AG08396 (cell line): Measurements from ENCODE around the gene TGFBRAP1.
"Not testable (repeated sequence)": the region's sequence is repeated elsewhere in the genome, so short reads cannot be mapped to it uniquely, and the experiment has no call there.

ENCODE experiments used
- DNase-seq: peaks from one replicate; pipeline ENCODE4 v3.0.0; 2012; ENCODE audit warnings: low spot score, mixed read lengths

Gene TGFBRAP1

GRCh38 chr2:105274046-105274445 is 55.5 kb downstream of the TGFBRAP1 start:
- DNase-seq: no peak

GRCh38 chr2:105272176-105272575 is 57.4 kb downstream of the TGFBRAP1 start:
- no peak for DNase-seq

GRCh38 chr2:105271393-105272045 is 58.0 kb downstream of the TGFBRAP1 start:
- DNase-seq: no peak

DNA sequence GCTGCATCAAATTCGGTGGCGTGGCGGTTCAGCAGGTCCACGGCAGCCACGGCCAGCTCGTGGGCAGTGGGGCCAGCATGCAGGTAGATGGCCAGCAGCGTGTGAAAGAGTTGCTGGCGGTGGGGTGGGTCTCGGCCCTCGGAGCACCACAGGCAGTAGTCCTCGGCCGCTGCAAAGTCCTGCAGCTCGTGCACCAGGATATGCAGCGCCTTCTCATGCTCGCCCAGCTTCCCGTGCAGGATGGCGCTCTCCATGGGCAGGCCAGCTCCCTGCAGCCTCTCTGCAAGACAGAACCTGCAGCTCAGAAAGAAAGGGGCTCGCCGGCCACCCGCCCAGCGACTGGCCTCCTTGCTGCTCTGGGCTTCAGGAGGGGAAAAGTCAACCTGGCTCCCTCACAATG is 60.1 kb downstream of the TGFBRAP1 start:
- DNase-seq: no peak

DNA sequence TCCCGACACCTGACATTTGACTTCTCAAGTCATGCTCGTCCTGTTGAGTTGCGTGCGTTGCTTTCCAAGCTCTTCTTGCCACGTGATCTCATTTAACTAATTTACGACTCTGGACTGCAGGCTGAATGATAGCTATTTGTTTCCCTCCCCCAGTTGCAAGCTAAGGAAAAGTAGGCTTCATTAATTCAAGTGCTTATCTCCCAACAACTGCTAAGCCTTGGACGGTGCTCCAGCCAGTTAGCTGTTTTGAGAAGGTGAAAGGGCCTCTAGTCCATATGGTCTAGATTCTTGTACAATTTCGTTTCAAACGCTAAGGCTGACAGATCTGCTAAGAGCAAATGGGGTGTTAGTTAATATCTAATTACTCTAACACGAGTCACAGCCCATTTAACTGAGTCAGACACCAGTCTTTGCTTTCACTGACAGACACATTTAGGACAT is 66.9 kb downstream of the TGFBRAP1 start:
- no peak for DNase-seq

DNA sequence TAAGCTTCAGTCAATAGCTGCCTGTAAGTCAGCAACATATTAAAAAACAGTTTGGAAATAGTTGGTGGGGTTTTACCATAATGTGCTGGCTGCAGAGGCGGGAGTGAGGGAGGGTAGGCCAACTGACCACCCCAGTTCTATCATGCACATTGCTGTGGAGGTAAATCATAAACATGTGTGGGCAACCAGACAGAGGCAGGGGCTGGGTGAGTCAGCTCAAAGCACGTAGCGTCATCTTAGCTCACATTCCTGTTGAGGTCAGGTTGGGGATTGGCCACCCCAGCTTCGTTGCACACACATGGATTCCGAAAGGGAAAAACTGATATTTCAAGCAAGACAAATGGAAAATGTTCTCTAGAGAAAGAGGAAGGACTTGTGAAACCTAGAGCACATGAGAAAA is 68.5 kb downstream of the TGFBRAP1 start:
- DNase-seq: peak; percentile 89

- no peak for DNase-seq
Observed at GRCh38 chr2:105258835-105259350, 70.6 kb downstream of the TGFBRAP1 start.

GRCh38 chr2:105257981-105258380 is 71.6 kb downstream of the TGFBRAP1 start:
- no peak for DNase-seq

DNA sequence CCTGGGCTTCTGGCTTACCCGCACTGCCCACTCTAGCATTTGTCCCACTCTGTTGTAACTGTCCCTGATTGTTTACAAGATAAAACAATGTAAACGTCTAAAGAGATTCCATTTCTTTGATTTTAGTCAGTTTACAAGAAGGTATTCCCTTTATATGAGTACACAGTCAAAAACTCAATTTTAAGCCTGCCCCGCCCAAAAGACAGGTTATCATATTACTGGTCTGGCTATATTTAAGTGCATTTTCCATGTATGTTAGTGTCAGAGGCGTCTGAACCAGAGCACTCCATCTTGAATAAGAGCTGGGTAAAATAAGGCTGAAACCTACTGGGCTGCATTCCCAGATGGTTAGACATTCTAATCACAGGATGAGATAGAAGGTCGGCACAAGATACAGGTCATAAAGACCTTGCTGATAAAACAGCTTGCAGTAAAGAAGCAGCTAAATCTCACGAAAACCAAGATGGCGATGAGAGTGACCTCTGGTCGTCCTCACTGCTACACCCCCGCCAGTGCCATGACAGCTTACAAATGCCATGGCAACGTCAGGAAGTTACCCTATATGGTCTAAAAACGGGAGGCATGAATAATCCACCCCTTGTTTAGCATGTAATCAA is 73.0 kb downstream of the TGFBRAP1 start:
- no peak for DNase-seq

GRCh38 chr2:105255979-105256378 is 73.6 kb downstream of the TGFBRAP1 start:
- no peak for DNase-seq

DNA sequence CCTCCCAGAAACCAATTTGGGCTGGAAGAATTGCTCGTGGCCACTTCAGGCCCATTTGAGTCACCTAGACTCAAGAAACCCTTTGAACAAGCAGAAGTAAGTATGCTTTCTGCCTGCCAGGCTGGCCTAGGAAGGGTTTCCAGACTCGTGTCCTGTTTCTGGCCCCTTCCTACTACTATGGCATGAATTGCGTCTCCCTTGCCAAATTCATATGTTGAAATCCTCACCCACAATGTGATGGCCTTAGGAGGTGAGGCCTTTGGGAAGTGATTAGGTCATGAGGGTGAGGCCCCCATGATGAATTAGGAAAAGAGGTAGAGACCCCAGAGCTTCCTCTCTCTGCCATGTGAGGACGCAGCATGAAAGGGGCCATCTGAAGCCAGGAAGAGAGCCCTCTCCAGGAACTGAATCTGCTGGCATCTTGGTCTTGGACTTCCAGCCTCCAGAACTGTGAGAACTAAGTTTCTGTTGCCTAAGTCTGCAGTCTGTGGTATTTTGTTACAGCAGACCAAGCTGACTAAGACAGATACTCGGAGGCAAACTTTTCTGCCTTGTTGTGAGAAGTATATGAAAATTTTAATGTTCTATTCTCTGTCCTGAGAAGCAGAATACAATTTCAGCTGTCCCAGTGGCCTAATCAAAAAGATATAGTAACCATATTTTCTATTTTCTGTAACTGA is 74.9 kb downstream of the TGFBRAP1 start:
- no peak for DNase-seq

- no peak for DNase-seq
Observed at GRCh38 chr2:105252271-105252670, 77.3 kb downstream of the TGFBRAP1 start.

GRCh38 chr2:105251016-105251648 is 78.4 kb downstream of the TGFBRAP1 start:
- not testable (repeated sequence) for DNase-seq

- DNase-seq: no peak
Observed at GRCh38 chr2:105249891-105250290, 79.6 kb downstream of the TGFBRAP1 start.

GRCh38 chr2:105249181-105249580 is 80.4 kb downstream of the TGFBRAP1 start:
- no peak for DNase-seq

DNA sequence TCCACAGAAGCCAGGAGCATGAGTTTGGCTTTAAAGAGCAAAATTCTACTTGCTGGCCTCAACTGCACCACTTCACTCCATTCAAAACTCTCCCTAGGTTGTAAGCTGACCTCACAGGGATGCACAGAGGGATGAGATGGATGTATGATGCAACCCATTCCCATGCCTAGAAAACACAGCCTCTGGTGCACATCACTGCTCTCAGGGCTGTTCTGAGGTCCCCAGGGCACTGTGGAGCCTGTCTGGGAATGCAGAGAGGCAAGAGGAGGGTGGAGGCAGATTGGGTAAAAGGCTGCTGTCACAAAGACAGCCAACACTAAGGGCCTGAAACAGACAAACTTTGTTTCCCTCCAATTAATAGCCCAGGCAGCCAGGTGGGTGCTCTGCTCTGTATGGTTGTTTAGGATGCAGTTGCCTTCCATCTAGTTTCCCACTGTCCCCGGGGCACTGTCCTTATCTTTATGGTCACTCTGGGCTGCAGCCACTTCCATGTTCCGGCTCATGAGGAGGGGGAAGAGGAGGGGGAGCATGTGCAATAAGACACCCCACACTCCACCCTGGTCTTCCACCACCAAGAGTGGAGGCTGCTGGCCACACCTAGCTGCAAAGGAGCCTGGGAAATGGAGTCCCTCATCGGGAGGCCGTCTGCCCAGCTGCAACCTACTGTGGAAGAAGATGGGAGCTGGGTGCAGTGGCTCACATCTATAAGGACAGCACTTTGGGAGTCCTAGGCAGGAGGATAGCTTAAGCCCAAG is 81.0 kb downstream of the TGFBRAP1 start:
- no peak for DNase-seq

- no peak for DNase-seq
Observed at GRCh38 chr2:105244451-105244850, 85.1 kb downstream of the TGFBRAP1 start.

DNA sequence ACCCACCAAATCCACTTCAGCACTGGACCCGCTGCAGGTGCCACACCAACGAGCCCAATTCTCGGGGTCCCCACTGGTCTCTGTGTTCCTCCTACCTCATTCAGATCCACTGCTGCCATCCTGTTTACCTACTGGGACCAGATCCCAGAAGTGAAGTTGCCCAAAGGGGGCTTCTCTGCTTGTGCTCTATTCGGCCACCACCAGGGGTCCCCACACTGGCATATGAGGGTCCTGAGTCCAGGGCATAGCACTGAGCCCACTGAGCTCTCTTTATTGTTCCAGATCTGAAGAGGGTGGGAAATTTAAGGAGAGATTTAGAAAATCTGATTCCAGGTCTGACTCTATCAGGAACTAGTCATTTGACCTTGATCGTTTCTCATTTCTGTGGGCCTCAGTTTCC is 85.6 kb downstream of the TGFBRAP1 start:
- no peak for DNase-seq

GRCh38 chr2:105242286-105242993 is 87.1 kb downstream of the TGFBRAP1 start:
- no peak for DNase-seq

GRCh38 chr2:105241443-105241842 is 88.1 kb downstream of the TGFBRAP1 start, which contains the start of gene GPR45:
Gene GPR45, plus strand, starts transcription at chr2:105241743. Its CDS starts 116 bp downstream, at chr2:105241859.
- no peak for DNase-seq

- peak; percentile 87 for DNase-seq
Observed at GRCh38 chr2:105239924-105240323, 89.6 kb downstream of the TGFBRAP1 start.
